Measurements from ENCODE around the gene NCK1. TPM values are rescaled to one million over a fixed set of nuclear protein-coding genes. Genes with fewer than 3 reads are reported as not detected.

Gene NCK1
- total and polyA plus RNA-seq, 10 of the 15 experiments (the other 5 are each of a cell fraction or from before 2014, with no cell fraction given): 15.6 to 33.4 (median 25.0) TPM

GRCh38 chr3:136861890-136862616, at the start of gene NCK1 (continued):
- TF ChIP-seq ZNF592 (IDR thresholded peaks at IDR 0.05): no peak
- TF ChIP-seq NFYB (IDR thresholded peaks at IDR 0.05; ENCODE audit: insufficient read depth, low read depth, low read length): peak; percentile 84; the same call in 1 of the 2 replicates
- 0 out of 2 replicates have a peak, but pooled peaks have one; percentile 45 for TF ChIP-seq TARDBP (IDR thresholded peaks at IDR 0.05; ENCODE audit: borderline replicate concordance)
- TF ChIP-seq PML (IDR thresholded peaks at IDR 0.05; ENCODE audit: low read length): peak; percentile 82
- TF ChIP-seq BHLHE40 (IDR thresholded peaks at IDR 0.05; ENCODE audit: borderline replicate concordance in 1 of 2, low read depth in 2 of 2, low read length in 1 of 2): peak; percentile 86 to 95
- peak; percentile 24; the same call in 1 of the 2 replicates for TF ChIP-seq EED (IDR thresholded peaks at IDR 0.05; ENCODE audit: low read depth)
- TF ChIP-seq SPI1 (IDR thresholded peaks at IDR 0.05; ENCODE audit: borderline replicate concordance, insufficient read depth, low read depth, low read length): peak; percentile 46; the same call in 1 of the 2 replicates
- peak; percentile 41; the same call in 1 of the 2 replicates for TF ChIP-seq SMARCA5 (IDR thresholded peaks at IDR 0.05)
- peak; percentile 58; the same call in 1 of the 2 replicates for TF ChIP-seq NBN (IDR thresholded peaks at IDR 0.05)
- peak; percentile 57; the same call in 1 of the 2 replicates for TF ChIP-seq ZBTB40 (IDR thresholded peaks at IDR 0.05; ENCODE audit: borderline replicate concordance)
- no peak for TF ChIP-seq BCL11A (IDR thresholded peaks at IDR 0.05; ENCODE audit: low read depth, low read length)
- no peak for TF ChIP-seq RB1 (IDR thresholded peaks at IDR 0.05; ENCODE audit: borderline replicate concordance)
- TF ChIP-seq SUZ12 (IDR thresholded peaks at IDR 0.05; ENCODE audit: unreplicated experiment): no peak
- TF ChIP-seq TCF7 (IDR thresholded peaks at IDR 0.05; ENCODE audit: borderline replicate concordance): no peak
- TF ChIP-seq KDM1A (IDR thresholded peaks at IDR 0.05; ENCODE audit: borderline replicate concordance): no peak
- TF ChIP-seq FOXM1 (IDR thresholded peaks at IDR 0.05; ENCODE audit: low read depth, low read length): no peak
- no peak for TF ChIP-seq ZBTB4 (CRISPR knock-in tag; IDR thresholded peaks at IDR 0.05)
- no peak; the same call in 1 of the 2 replicates for TF ChIP-seq STAT1 (conservative IDR thresholded peaks at IDR 0.05)
- TF ChIP-seq IKZF1 (conservative IDR thresholded peaks at IDR 0.05): peak; percentile 77

Measured in GM12878 (cell line).